PFSK-1 (cell line): ENCODE data around the gene SDHB.

Experiments
- POLR2AphosphoS5 ChIP-seq: IDR thresholded peaks from 2 replicates; pipeline ENCODE4 v1.6.1; 2012; ENCODE audit warnings: low read depth, mild to moderate bottlenecking, control low read depth, low read length, moderate library complexity
- TAF1 ChIP-seq: IDR thresholded peaks from 2 replicates; pipeline ENCODE4 v1.6.1; 2012; ENCODE audit warnings: low read length, control low read depth, borderline replicate concordance; ENCODE audit not compliant: insufficient read depth
- TF ChIP-seq, protein P1 (sequence below), 2 experiments: IDR thresholded peaks; 2 replicates each; pipeline versions ENCODE4 v1.6.1 to v1.8.0; 2011 to 2012; ENCODE audit warnings: low read depth in 2 of 2, low read length in 2 of 2, control low read depth in 1 of 2, inconsistent platforms in 1 of 2, mild to moderate bottlenecking in 1 of 2, moderate library complexity in 1 of 2; ENCODE audit not compliant: insufficient read depth in 1 of 2

DNA sequence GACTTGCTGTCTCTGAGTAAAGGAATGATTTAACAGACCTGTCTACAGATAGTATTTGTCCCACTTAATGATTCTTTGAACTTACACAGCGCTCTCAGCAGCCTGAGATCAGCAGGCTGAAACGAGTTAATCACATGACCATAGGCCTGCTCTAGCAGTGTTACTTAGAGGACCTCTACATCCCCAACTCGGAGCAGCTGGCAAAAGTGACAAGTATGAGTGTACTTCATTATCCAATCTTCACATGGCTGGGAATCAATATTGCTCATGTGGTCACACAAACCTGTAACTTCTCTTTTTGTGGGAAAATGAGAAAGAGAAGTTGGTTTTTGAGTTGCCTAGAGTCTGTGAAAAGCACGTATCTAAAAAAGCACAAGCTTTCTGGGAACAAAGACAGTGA, 30.7 kb downstream of the SDHB start:
- TF ChIP-seq POLR2AphosphoS5 (no peak), TAF1 (no peak)
- TF ChIP-seq, protein P1, sequence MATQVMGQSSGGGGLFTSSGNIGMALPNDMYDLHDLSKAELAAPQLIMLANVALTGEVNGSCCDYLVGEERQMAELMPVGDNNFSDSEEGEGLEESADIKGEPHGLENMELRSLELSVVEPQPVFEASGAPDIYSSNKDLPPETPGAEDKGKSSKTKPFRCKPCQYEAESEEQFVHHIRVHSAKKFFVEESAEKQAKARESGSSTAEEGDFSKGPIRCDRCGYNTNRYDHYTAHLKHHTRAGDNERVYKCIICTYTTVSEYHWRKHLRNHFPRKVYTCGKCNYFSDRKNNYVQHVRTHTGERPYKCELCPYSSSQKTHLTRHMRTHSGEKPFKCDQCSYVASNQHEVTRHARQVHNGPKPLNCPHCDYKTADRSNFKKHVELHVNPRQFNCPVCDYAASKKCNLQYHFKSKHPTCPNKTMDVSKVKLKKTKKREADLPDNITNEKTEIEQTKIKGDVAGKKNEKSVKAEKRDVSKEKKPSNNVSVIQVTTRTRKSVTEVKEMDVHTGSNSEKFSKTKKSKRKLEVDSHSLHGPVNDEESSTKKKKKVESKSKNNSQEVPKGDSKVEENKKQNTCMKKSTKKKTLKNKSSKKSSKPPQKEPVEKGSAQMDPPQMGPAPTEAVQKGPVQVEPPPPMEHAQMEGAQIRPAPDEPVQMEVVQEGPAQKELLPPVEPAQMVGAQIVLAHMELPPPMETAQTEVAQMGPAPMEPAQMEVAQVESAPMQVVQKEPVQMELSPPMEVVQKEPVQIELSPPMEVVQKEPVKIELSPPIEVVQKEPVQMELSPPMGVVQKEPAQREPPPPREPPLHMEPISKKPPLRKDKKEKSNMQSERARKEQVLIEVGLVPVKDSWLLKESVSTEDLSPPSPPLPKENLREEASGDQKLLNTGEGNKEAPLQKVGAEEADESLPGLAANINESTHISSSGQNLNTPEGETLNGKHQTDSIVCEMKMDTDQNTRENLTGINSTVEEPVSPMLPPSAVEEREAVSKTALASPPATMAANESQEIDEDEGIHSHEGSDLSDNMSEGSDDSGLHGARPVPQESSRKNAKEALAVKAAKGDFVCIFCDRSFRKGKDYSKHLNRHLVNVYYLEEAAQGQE (IDR thresholded peaks at IDR 0.05; ENCODE audit: insufficient read depth in 1 of 2, low read depth in 2 of 2, low read length in 2 of 2), result no peak
